Stimulated activated naive CD8-positive, alpha-beta T cell treated with anti-CD3 and anti-CD28 coated beads, Interleukin-15, amount 100 ng/mL, for 72 hours (primary cell): ENCODE results near the gene KCNQ1.

ENCODE experiments used
- ATAC-seq: fragments of 150-1000 bp; cut with Tn5 transposase; 2 replicates; pipeline ENCODE4 v1.10.0; 2021; ENCODE audit warnings: mild to moderate bottlenecking, moderate library complexity
- DNase-seq, 2 donors: peaks; one replicate each; pipeline ENCODE4 v3.0.0; 2021 to 2022
- H3K27ac Mint-ChIP-seq, 2 donors: one replicate each; pipeline ENCODE4 v1.8.0; 2022; ENCODE audit warnings: mild to moderate bottlenecking in 2 of 2, mixed read lengths in 2 of 2, moderate library complexity in 2 of 2
- H3K27me3 Mint-ChIP-seq: one replicate; pipeline ENCODE4 v1.8.0; 2022; ENCODE audit warnings: mixed read lengths
- H3K4me1 Mint-ChIP-seq: one replicate; pipeline ENCODE4 v1.8.0; 2022; ENCODE audit warnings: mild to moderate bottlenecking, mixed read lengths
- H3K4me3 Mint-ChIP-seq, 2 donors: one replicate each; pipeline ENCODE4 v1.8.0; 2022; ENCODE audit warnings: mild to moderate bottlenecking in 2 of 2, mixed read lengths in 2 of 2, moderate library complexity in 1 of 2
- H3K9me3 Mint-ChIP-seq, 2 donors: one replicate each; pipeline ENCODE4 v1.8.0; 2022; ENCODE audit warnings: mixed read lengths in 2 of 2

KCNQ1 gene

DNA sequence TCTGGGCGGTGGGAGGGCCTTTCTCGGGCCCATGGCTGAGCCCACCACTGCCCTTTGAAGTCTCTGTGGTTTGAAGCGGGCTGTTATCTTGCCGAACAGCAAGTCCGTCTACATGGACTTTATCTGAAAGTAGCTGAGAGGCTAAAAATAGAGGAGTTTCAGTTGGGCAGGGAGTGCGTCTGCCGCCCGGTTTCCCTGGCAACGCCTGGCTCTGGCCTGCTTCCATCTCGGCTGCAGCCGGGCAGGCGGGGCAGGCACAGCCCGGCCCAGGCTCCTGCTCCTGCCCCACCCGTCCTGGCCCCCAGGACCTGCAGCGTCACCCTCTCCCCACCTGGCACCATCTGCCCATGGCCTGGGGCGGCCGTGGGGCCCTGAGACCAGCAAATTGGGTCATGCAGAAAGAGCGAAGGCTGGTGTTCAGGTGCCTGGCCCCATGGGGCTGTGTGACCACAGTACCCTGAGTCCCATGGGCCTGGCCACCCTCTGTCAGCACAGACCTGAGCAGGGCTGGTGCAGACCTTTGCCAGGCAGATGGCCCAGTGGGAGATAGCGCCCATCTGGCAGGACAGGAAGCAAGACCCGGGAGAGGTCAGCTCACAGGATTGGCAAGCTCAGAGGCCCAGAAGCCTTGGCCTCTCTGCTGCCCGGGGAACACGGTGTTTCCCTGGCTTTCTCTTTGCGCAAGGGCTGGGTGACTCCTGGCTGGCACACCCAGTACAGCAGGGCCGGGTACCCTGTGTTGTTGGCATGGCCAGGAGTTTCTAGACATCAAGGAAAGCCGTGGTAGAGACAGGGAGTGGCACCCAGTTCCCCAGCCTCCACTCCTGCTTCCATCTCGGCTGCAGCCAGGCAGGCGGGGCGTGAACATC lies 334.1 kb downstream of the KCNQ1 start:
- DNase-seq (peak in 1 of 2 donors; percentile 5), ATAC-seq (no peak)
- peaks cover 20% of the 10 kb centered on the region for H3K4me1 Mint-ChIP-seq
- H3K9me3 Mint-ChIP-seq = no peaks in the 10 kb centered on the region
- H3K27ac Mint-ChIP-seq = no peak overlapping the region
- H3K27me3 Mint-ChIP-seq = no peaks in the 10 kb centered on the region
- no peak overlapping the region for H3K4me3 Mint-ChIP-seq

DNA sequence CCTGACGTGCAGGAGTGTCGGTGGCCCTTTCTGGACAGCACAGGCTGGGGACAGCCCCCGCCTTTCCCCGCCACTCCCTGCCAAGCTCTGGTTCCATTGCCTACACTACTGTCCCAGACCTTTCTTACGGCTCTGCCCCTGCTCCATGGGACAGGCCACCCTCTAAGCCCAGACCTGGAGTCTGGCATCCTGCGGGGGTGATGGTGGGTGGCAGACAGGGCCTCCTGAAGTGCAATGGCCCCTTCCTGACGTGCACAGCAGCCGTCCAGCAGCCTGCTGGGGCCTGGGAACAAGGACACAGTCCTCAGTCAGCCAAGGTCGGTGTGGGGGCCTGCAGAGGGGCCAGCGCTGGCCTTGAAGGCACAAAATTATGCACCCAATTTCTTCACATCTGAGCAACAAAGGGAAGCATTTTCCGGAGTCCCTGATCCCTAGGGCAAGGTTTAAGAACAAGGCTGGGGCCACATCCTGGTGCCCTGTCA lies 334.7 kb downstream of the KCNQ1 start:
- DNase-seq (no peak), ATAC-seq (no peak)
- H3K9me3 Mint-ChIP-seq = no peaks in the 10 kb centered on the region
- no peak overlapping the region for H3K4me3 Mint-ChIP-seq
- peaks cover 16% of the 10 kb centered on the region for H3K4me1 Mint-ChIP-seq
- no peak overlapping the region for H3K27ac Mint-ChIP-seq
- no peaks in the 10 kb centered on the region for H3K27me3 Mint-ChIP-seq

DNA sequence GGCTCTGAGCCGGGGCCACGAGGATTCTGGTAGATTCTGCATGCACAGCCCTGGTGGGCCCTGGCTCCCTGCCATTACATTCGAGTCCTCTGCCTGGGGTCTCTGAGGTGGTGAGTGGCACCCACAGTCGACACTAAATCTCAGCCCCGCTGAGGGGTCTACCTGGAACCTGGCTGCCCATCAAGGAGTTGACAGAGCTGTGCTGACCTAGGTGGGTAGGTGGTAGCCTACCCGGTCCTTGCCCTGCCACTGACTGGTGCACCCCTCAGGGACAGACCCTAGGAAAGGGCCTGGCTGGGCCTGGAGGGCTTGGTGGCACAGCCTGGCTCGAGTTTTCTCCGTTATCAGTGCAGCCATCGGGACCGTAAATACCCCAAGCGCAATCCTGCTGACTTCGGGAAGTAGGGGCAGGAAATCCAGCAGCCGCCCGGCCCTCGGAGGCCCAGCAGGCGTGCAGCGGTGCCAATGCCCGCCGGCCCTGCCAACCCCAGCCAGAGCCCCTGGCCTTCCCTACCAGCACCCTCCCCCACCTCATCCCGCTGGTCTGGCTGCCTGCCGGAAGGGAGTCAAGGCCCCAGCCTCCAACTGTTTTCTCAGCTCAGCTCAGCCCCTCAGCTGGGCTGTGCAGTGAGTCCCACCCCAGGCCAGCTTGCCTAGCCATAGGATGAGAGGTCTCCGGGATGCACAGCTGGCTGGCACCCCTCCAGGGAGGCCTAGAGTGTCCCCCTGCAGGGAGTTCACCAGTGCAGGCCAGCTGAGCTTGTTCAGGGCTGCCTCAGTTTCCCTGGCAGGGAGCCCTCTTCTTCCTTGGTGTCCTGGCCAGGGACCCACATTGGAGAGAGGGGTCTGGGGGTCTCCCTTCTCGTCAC lies 335.4 kb downstream of the KCNQ1 start:
- Mint-ChIP-seq H3K9me3 (no peaks in the 10 kb centered on the region), H3K27me3 (no peaks in the 10 kb centered on the region), H3K4me1 (peaks cover 10% of the 10 kb centered on the region), H3K27ac (no peak overlapping the region), H3K4me3 (no peak overlapping the region)
- peak in 1 of 2 donors; percentile 5 for DNase-seq
- ATAC-seq = no peak

DNA sequence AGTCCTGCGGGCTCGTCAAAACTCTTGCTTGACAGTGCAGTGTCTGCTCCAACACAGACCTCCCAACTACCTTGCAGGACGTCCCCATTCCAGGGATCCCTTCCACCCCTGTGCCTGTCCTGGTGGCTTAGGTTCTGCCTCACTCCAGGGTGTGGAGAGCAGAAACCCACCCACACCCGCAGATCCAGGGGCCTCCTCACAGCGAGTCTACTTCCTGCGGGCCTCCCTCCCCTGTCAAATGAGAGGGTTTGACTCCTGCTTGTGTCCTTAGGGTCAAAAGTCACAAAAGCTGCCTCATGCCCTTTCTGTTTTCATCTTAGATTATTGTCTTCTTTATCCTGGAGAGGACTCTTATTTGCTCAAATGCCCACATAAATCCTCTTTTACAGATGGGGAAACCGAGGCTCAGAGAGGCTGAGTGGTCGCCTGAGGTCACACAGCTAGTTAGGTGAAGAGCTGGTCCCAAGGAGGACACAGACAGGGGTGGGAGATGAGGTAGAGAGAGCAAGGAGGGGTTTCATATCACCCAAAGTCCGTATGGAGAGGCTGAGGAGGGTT lies 336.1 kb downstream of the KCNQ1 start:
- Mint-ChIP-seq H3K27me3 (no peaks in the 10 kb centered on the region), H3K4me1 (peaks cover 7% of the 10 kb centered on the region), H3K27ac (no peak overlapping the region), H3K9me3 (no peaks in the 10 kb centered on the region), H3K4me3 (no peak overlapping the region)
- ATAC-seq (no peak), DNase-seq (peak in 1 of 2 donors; percentile 4)

DNA sequence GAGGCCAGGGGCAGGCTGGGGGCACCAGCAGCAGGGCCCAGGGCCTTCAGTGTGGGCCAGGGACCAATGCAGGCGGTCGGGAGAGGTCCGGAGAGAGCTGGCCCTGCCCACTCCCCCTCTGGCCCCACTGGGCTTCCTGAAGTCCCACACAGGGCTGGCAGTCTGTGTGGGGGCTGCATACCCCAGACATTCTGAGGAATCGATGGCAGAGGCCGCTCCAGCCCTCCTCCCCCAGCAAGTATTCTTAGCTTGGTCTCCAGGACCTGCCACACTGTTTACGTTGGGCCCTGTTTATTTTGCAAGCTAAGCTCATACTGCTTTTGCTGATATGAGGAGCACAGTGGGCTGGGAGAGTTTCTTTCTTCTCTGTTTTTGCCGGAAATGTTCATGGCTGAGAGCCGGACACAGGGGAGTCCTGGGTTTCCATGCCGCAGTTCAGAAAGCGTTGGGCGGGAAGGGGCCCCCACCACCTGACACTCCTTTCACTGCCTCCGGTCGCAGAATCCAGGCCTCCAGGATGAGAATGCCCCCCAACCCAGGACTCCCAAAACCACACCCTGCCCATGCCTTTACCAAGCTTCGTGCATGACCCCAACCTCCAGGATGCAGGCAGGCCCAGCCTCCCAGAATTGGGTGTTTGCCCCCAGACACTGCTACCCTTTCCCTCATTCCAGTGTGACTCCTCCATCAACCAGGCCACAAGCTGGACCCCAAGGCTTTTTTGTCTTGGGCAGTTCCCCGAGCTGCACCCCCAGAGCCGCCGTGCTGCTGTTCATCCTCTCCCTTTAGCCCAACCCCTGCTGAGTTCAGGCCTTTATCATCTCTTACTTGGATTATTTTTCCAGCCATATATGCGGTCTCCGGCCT lies 336.8 kb downstream of the KCNQ1 start:
- DNase-seq (peak in 1 of 2 donors; percentile 1), ATAC-seq (no peak)
- H3K27ac Mint-ChIP-seq = no peak overlapping the region

DNA sequence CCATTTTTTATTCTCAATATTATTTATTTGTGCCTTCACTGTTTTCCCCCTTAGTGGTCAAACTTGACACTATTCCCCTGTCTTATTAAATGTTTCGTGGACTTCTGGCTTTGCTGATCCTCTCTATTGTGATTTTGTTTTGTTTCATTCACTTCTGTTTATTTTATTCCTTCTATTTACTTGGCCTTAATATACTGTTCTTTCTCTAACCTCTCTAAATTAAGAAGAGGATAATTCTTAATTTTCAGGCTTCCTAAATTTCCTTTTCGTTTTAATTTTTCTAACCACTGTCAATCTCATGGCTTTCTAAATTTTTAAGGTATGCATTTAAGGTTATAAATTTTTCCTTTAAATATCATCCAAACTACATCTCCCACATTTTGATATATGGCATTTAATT lies 338.0 kb downstream of the KCNQ1 start:
- Mint-ChIP-seq H3K4me3 (no peak overlapping the region), H3K9me3 (peaks cover 6 to 10% of the 10 kb centered on the region in 2 donors), H3K27ac (no peak overlapping the region), H3K4me1 (peaks cover 7% of the 10 kb centered on the region), H3K27me3 (no peaks in the 10 kb centered on the region)
- DNase-seq (no peak), ATAC-seq (no peak)

More for the DNA sequence above, 336.8 kb downstream of the KCNQ1 start:
- Mint-ChIP-seq H3K4me1 (peaks cover 7% of the 10 kb centered on the region), H3K27me3 (no peaks in the 10 kb centered on the region), H3K4me3 (no peak overlapping the region), H3K9me3 (peaks cover 5 to 6% of the 10 kb centered on the region in 2 donors)

DNA sequence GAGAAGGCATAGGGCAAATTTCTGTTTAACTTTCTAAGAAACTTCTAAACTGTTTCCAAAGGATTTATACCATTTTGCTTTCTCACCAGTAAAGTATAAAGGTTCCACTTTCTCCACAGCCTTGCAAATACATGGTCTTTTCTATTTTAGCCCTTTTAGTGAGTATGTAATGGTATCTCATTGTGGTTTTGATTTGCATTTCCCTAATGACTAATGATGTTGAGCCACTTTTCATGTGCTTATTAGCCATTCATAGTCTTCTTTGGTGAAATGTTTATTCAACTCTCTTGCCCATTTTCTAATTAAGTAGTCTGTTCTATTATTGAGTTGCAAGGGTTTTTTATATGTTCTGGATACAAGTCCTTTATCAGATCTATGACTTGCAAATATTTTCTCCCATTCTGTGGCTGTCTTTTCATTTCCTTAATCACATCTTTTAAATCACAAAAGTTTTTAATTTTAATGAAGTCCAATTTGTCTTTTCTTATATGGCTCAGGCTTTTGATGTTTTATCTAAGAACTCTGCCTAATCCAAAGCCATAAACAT lies 338.8 kb downstream of the KCNQ1 start:
- DNase-seq = no peak
- no peak overlapping the region for H3K4me3 Mint-ChIP-seq
- H3K9me3 Mint-ChIP-seq = peaks cover 6 to 10% of the 10 kb centered on the region in 2 donors

DNA sequence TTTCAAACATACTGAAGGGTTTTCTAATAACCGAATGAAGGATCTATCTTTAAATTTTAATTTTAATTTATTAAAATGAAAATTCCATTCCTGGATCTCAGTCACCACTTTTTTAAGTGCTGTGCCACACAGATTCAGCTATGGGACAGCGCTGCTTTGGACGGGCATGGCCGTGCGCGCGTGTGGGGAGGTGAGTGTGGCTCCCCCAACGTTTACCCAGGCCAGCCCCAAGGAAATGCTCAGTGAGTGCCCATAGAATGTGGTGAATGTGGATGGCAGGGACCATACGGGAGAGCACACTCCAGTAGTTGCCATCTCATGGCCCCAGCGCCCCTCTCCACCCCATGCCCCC lies 343.0 kb downstream of the KCNQ1 start:
- Mint-ChIP-seq H3K27me3 (no peaks in the 10 kb centered on the region), H3K27ac (no peak overlapping the region), H3K4me1 (peaks cover 16% of the 10 kb centered on the region), H3K9me3 (peaks cover 6 to 10% of the 10 kb centered on the region in 2 donors), H3K4me3 (no peak overlapping the region)
- ATAC-seq (no peak), DNase-seq (no peak)

More for the DNA sequence above, 338.8 kb downstream of the KCNQ1 start:
- ATAC-seq = no peak
- H3K27ac Mint-ChIP-seq = no peak overlapping the region
- H3K4me1 Mint-ChIP-seq = peaks cover 7% of the 10 kb centered on the region
- no peaks in the 10 kb centered on the region for H3K27me3 Mint-ChIP-seq

DNA sequence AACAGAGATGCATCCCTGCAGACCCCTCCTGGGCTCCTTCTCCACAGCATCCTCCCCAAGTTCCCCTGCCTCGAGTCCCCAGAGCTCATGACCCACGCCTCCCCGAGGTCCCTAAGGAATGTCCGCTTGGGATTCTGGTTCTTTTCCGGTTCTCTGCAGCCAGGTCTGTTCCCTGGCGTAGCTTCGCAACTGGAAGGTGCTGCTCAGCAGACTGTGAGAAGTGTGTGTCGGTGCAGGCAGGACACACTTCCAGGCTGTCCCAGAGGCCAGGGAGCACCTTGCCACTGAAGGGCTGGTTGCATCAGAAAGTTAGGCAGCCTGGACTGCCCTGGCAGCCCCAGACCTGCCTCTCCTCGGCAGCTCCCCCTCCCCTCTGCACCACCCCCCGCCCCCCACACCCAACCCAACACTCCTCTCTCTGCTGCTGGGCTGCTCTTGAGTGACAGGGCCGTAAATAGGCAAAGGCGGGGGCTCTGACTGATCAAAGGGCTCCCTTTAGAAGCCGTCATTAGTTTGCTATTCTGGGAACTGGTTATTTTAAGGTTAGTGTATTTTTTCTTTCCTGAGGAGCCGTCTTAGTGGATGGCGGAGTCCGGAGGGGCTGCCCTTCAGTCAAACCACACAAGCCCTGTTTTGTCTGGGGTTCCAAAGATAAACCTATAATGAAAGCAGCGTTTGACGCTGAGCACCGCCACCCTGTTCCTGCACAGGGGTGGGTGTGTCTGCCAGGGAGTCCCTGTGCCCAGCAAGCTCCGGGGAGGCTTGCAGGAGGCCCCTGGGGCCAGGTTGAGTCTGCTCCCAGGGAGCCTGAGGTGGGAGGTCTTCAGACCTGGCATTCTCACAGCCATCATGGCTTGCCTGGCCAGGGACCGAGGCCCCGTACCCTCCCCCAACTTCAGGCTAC lies 343.6 kb downstream of the KCNQ1 start:
- H3K9me3 Mint-ChIP-seq = peaks cover 6 to 10% of the 10 kb centered on the region in 2 donors
- no peaks in the 10 kb centered on the region for H3K27me3 Mint-ChIP-seq
- H3K4me3 Mint-ChIP-seq = no peak overlapping the region
- no peak for ATAC-seq
- peaks cover 16% of the 10 kb centered on the region for H3K4me1 Mint-ChIP-seq
- H3K27ac Mint-ChIP-seq = no peak overlapping the region
- DNase-seq = peak in 1 of 2 donors; percentile 6

DNA sequence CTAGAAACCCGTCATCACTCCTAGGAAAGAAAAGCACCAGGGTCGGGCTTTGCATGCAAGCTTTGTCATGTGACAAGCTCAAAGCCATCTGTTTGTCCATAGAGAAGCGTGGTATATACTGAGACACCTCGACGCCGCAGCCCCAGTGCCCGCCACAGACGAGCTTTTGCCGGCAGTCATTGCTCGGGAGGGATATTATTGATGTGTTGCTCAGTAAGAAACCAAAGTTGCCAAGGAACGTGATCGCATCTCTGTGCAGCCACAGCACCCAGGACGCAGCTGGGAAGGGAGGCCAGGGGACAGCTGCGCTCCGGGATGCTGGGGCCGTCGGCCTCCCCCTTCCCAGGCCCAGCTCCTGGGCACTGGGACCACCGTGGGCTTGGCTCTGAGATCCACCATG lies 344.5 kb downstream of the KCNQ1 start:
- Mint-ChIP-seq H3K4me1 (peaks cover 17% of the 10 kb centered on the region), H3K9me3 (peaks cover 6 to 10% of the 10 kb centered on the region in 2 donors), H3K27me3 (no peaks in the 10 kb centered on the region), H3K27ac (no peak overlapping the region), H3K4me3 (no peak overlapping the region)
- no peak for ATAC-seq
- peak in 1 of 2 donors; percentile 5 for DNase-seq

DNA sequence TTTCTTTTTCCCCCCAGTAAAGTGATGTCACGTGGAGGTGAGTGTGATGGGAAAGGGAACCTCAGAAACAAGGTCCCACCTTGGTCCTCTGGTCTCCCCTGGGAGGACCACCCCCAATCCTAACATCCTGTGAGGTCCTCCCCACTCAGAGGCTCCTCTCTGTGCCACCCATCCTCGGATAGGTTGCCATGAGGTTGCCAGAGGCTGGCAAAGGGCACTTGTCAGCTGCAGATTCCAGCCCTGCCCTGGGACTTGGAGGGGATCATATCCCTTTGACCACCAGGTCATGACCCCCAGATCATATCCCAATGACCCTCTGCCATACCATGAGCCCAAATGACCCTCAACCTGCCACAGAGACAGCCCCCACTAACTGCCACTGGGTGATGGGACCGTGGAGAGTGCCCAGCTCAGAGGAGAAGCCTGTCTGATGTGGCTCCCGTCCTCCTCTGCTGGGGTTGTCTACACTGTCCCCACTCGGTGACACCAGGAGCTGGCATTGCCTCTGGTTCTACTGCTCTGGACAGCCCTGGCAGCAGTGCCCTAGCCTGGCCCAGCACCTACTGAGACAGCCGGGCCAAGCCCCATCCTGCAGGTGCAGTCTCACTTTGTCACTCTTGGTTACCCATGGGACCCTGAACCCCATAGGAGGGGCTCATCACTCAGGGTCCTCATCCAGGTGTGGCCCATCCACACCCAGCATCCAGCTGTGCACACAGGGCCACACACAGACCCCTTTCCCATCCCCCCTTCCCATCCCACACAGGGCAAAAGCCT lies 345.2 kb downstream of the KCNQ1 start:
- H3K27me3 Mint-ChIP-seq = no peaks in the 10 kb centered on the region
- H3K4me3 Mint-ChIP-seq = no peak overlapping the region
- no peak overlapping the region for H3K27ac Mint-ChIP-seq
- DNase-seq = peak in 1 of 2 donors; percentile 5
- peaks cover 18% of the 10 kb centered on the region for H3K4me1 Mint-ChIP-seq
- no peak for ATAC-seq
- peaks cover 6 to 10% of the 10 kb centered on the region in 2 donors for H3K9me3 Mint-ChIP-seq

DNA sequence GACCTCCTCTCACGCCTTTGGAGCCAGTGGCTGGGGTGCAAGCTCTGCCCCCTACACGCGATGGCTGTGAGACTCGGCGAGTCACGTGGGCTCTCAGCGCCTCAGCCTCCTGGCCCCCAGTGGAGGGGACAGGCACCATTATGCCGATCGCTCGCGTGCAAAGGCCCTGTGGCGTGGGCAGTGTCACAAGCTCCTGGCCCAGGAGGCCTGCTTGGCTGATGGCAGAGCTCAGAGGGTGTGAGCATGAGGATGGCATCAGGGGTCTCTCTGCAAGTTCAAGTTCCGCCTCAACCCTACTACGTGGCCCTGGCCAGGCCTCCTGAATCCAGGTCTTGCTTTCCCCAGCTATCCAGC lies 345.7 kb downstream of the KCNQ1 start:
- DNase-seq (no peak), ATAC-seq (no peak)
- Mint-ChIP-seq H3K9me3 (peaks cover 6 to 10% of the 10 kb centered on the region in 2 donors), H3K27ac (peak overlapping the region in 1 of 2 donors; percentile 71), H3K4me3 (no peak overlapping the region), H3K27me3 (no peaks in the 10 kb centered on the region), H3K4me1 (peaks cover 18% of the 10 kb centered on the region)

DNA sequence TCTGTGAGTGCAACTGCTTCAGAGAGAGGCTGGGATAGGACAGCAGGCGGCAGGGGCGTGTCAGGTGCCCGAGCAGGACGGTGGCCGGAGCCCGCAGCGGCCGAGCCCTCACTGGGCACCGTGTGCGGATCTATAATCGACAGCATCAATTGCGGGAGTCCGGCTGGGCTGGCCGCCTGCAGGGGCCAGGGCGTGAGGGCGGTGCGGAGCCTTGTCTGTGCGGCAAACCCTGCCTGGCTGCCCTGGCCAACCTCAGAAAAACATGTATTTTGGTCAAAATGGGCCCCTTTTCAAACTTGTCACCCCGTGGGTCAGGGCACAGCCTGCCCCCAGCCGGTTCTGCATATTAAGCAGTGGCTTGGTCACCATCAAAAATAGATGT lies 346.3 kb downstream of the KCNQ1 start:
- Mint-ChIP-seq H3K4me3 (peak overlapping the region; percentile 15 to 87), H3K27me3 (no peaks in the 10 kb centered on the region), H3K27ac (peak overlapping the region; percentile 11 to 71), H3K4me1 (peaks cover 18% of the 10 kb centered on the region), H3K9me3 (peaks cover 6 to 9% of the 10 kb centered on the region in 2 donors)
- ATAC-seq = no peak
- no peak for DNase-seq
